Measurements from ENCODE around the gene FAM171A2.

- TF ChIP-seq, protein P1, sequence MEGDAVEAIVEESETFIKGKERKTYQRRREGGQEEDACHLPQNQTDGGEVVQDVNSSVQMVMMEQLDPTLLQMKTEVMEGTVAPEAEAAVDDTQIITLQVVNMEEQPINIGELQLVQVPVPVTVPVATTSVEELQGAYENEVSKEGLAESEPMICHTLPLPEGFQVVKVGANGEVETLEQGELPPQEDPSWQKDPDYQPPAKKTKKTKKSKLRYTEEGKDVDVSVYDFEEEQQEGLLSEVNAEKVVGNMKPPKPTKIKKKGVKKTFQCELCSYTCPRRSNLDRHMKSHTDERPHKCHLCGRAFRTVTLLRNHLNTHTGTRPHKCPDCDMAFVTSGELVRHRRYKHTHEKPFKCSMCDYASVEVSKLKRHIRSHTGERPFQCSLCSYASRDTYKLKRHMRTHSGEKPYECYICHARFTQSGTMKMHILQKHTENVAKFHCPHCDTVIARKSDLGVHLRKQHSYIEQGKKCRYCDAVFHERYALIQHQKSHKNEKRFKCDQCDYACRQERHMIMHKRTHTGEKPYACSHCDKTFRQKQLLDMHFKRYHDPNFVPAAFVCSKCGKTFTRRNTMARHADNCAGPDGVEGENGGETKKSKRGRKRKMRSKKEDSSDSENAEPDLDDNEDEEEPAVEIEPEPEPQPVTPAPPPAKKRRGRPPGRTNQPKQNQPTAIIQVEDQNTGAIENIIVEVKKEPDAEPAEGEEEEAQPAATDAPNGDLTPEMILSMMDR (conservative IDR thresholded peaks at IDR 0.05) = no peak
- no peak for TF ChIP-seq ZFX (IDR thresholded peaks at IDR 0.05)
These were observed 8.0 kb downstream of the FAM171A2 start for GRCh38 chr17:44355642-44356099.

Measured in C4-2B (cell line).